ENCODE data around the gene MMEL1. TPM values are rescaled to one million over a fixed set of nuclear protein-coding genes. Genes with fewer than 3 reads are reported as not detected.

Gene MMEL1
- polyA plus RNA-seq, 1 donor from 2014 or later, result 5.2 TPM

- TF ChIP-seq RAD21 (conservative IDR thresholded peaks at IDR 0.05) (no peak), EP300 (conservative IDR thresholded peaks at IDR 0.05; ENCODE audit: poor library complexity, severe bottlenecking) (no peak), MXI1 (conservative IDR thresholded peaks at IDR 0.05; ENCODE audit: poor library complexity, severe bottlenecking) (no peak)
- Histone ChIP-seq H3F3A (ENCODE audit: insufficient read depth, low read length, poor library complexity, severe bottlenecking) (no peaks in the 10 kb centered on the region), H3K27ac (ENCODE audit: low read length) (no peak overlapping the region), H3K27me3 (ENCODE audit: insufficient read depth, low read depth, low read length) (no peaks in the 10 kb centered on the region), H3K4me2 (ENCODE audit: low read length) (no peak overlapping the region), H3K9me3 (ENCODE audit: low read length) (no peaks in the 10 kb centered on the region), H3K4me3 (ENCODE audit: low read length) (no peak overlapping the region), H4K20me1 (ENCODE audit: insufficient read depth) (no peaks in the 10 kb centered on the region), H3K9ac (ENCODE audit: low read length) (no peak overlapping the region), H3K9me2 (ENCODE audit: insufficient read depth, low read length) (no peaks in the 10 kb centered on the region), H3K36me3 (ENCODE audit: insufficient read depth, low read length) (no peaks in the 10 kb centered on the region), H3K79me2 (replicated peaks; ENCODE audit: insufficient read depth, low read length) (no peaks in the 10 kb centered on the region), H2AFZ (ENCODE audit: low read depth, low read length) (no peak overlapping the region)
Observed at GRCh38 chr1:2583871-2584351, 48.9 kb downstream of the MMEL1 start.

GRCh38 chr1:2583331-2583791 is 49.5 kb downstream of the MMEL1 start:
- TF ChIP-seq CTCF (IDR thresholded peaks at IDR 0.05; ENCODE audit: poor library complexity, severe bottlenecking), result no peak
- TF ChIP-seq EZH2 (IDR thresholded peaks at IDR 0.05; ENCODE audit: borderline replicate concordance, insufficient read depth, low read length, poor library complexity, severe bottlenecking), result no peak
- no peak for TF ChIP-seq SMC3 (conservative IDR thresholded peaks at IDR 0.05; ENCODE audit: poor library complexity)
- TF ChIP-seq EP300 (conservative IDR thresholded peaks at IDR 0.05; ENCODE audit: poor library complexity, severe bottlenecking), result no peak
- TF ChIP-seq REST (IDR thresholded peaks at IDR 0.05; ENCODE audit: borderline replicate concordance), result no peak
- Histone ChIP-seq H3K79me2 (replicated peaks; ENCODE audit: insufficient read depth, low read length) (no peaks in the 10 kb centered on the region), H3F3A (ENCODE audit: insufficient read depth, low read length, poor library complexity, severe bottlenecking) (no peaks in the 10 kb centered on the region), H3K9ac (ENCODE audit: low read length) (no peak overlapping the region), H3K4me3 (ENCODE audit: low read length) (no peak overlapping the region), H3K4me2 (ENCODE audit: low read length) (no peak overlapping the region), H3K9me3 (ENCODE audit: low read length) (no peaks in the 10 kb centered on the region), H3K36me3 (ENCODE audit: insufficient read depth, low read length) (no peaks in the 10 kb centered on the region), H4K20me1 (ENCODE audit: insufficient read depth) (no peaks in the 10 kb centered on the region), H3K27ac (ENCODE audit: low read length) (no peak overlapping the region), H3K9me2 (ENCODE audit: insufficient read depth, low read length) (no peaks in the 10 kb centered on the region), H3K27me3 (ENCODE audit: insufficient read depth, low read depth, low read length) (no peaks in the 10 kb centered on the region), H2AFZ (ENCODE audit: low read depth, low read length) (no peak overlapping the region)

- no peak overlapping the region for H3K27ac ChIP-seq (ENCODE audit: low read length)
- H3K9ac ChIP-seq (ENCODE audit: low read length), result no peak overlapping the region
- no peaks in the 10 kb centered on the region for H3K27me3 ChIP-seq (ENCODE audit: insufficient read depth, low read depth, low read length)
- no peak for TF ChIP-seq RAD21 (conservative IDR thresholded peaks at IDR 0.05)
- no peak for TF ChIP-seq SMC3 (conservative IDR thresholded peaks at IDR 0.05; ENCODE audit: poor library complexity)
- TF ChIP-seq EP300 (conservative IDR thresholded peaks at IDR 0.05; ENCODE audit: poor library complexity, severe bottlenecking), result no peak
- no peak for TF ChIP-seq CTCF (IDR thresholded peaks at IDR 0.05; ENCODE audit: poor library complexity, severe bottlenecking)
- no peak for TF ChIP-seq POLR2AphosphoS5 (IDR thresholded peaks at IDR 0.05)
- H3K4me2 ChIP-seq (ENCODE audit: low read length), result no peak overlapping the region
- no peaks in the 10 kb centered on the region for H3K79me2 ChIP-seq (replicated peaks; ENCODE audit: insufficient read depth, low read length)
- no peaks in the 10 kb centered on the region for H3K9me2 ChIP-seq (ENCODE audit: insufficient read depth, low read length)
- no peak overlapping the region for H2AFZ ChIP-seq (ENCODE audit: low read depth, low read length)
- H3K9me3 ChIP-seq (ENCODE audit: low read length), result no peaks in the 10 kb centered on the region
- no peak overlapping the region for H3K4me3 ChIP-seq (ENCODE audit: low read length)
- no peaks in the 10 kb centered on the region for H4K20me1 ChIP-seq (ENCODE audit: insufficient read depth)
- H3K36me3 ChIP-seq (ENCODE audit: insufficient read depth, low read length), result no peaks in the 10 kb centered on the region
- H3F3A ChIP-seq (ENCODE audit: insufficient read depth, low read length, poor library complexity, severe bottlenecking), result no peaks in the 10 kb centered on the region
Observed at GRCh38 chr1:2582391-2582790, 50.4 kb downstream of the MMEL1 start.
